Chondrocyte (in vitro differentiated cells): ENCODE results near the gene SFPQ. TPM values are rescaled to one million over a fixed set of nuclear protein-coding genes. Genes with fewer than 3 reads are reported as not detected.
A peak's percentile ranks its signal among the peaks of the same experiment; 100 is the strongest.

Experiments
- DNase-seq: peaks from one replicate; pipeline ENCODE4 v3.0.0; 2021; ENCODE audit warnings: mixed read lengths, low spot score
- H3K27ac Mint-ChIP-seq: one replicate; pipeline ENCODE4 v1.8.0; 2021; ENCODE audit warnings: mild to moderate bottlenecking, moderate library complexity, mixed read lengths; ENCODE audit not compliant: unreplicated experiment
- H3K27me3 Mint-ChIP-seq: 2 replicates; pipeline ENCODE4 v1.8.0; 2021; ENCODE audit warnings: low read depth, mixed read lengths
- H3K36me3 Mint-ChIP-seq: 2 replicates; pipeline ENCODE4 v1.8.0; 2021; ENCODE audit warnings: low read depth, mixed read lengths
- H3K4me1 Mint-ChIP-seq: 2 replicates; pipeline ENCODE4 v1.8.0; 2021; ENCODE audit warnings: low read depth, mild to moderate bottlenecking, mixed read lengths
- H3K4me3 Mint-ChIP-seq: one replicate; pipeline ENCODE4 v1.8.0; 2021; ENCODE audit warnings: mild to moderate bottlenecking, moderate library complexity, mixed read lengths; ENCODE audit not compliant: unreplicated experiment
- H3K9me3 Mint-ChIP-seq: 2 replicates; pipeline ENCODE4 v1.8.0; 2021; ENCODE audit warnings: low read depth, mixed read lengths
- CTCF ChIP-seq: fragments of 200-600 bp; sonication (generic); IDR thresholded peaks from 2 replicates; pipeline ENCODE4 v1.5.0; 2021; ENCODE audit warnings: antibody characterized with exemption, mild to moderate bottlenecking, moderate library complexity
- total RNA-seq: library from RNA; stranded (reverse); gene quantifications from 3 replicates; pipeline ENCODE4 v1.2.1, GENCODE V29; 2021

The SFPQ gene
- total RNA-seq, 1 donor from 2014 or later, result 149 TPM

- no peak overlapping the region for H3K4me3 Mint-ChIP-seq
- no peak for TF ChIP-seq CTCF
These were observed 17.6 kb upstream of the SFPQ start for GRCh38 chr1:35210321-35211119.

GRCh38 chr1:35203295-35203694 is 10.3 kb upstream of the SFPQ start:
- Mint-ChIP-seq H3K4me1 (peaks cover 9% of the 10 kb centered on the region), H3K9me3 (no peaks in the 10 kb centered on the region), H3K36me3 (no peaks in the 10 kb centered on the region)

More at GRCh38 chr1:35210321-35211119, 17.6 kb upstream of the SFPQ start:
- Mint-ChIP-seq H3K36me3 (no peaks in the 10 kb centered on the region), H3K9me3 (no peaks in the 10 kb centered on the region), H3K27me3 (no peaks in the 10 kb centered on the region), H3K27ac (no peak overlapping the region), H3K4me1 (no peaks in the 10 kb centered on the region)
- no peak for DNase-seq

GRCh38 chr1:35202048-35202719 is 9.2 kb upstream of the SFPQ start:
- H3K27ac Mint-ChIP-seq, result no peak overlapping the region
- no peaks in the 10 kb centered on the region for H3K9me3 Mint-ChIP-seq
- peaks cover 9% of the 10 kb centered on the region for H3K4me1 Mint-ChIP-seq
- TF ChIP-seq CTCF, result peak; percentile 94
- no peaks in the 10 kb centered on the region for H3K27me3 Mint-ChIP-seq
- peak overlapping the region; percentile 19 for H3K4me3 Mint-ChIP-seq
- H3K36me3 Mint-ChIP-seq, result no peaks in the 10 kb centered on the region
- DNase-seq, result no peak

More at GRCh38 chr1:35203295-35203694, 10.3 kb upstream of the SFPQ start:
- no peak for DNase-seq
- Mint-ChIP-seq H3K4me3 (no peak overlapping the region), H3K27me3 (no peaks in the 10 kb centered on the region), H3K27ac (no peak overlapping the region)
- TF ChIP-seq CTCF, result no peak

- Mint-ChIP-seq H3K27ac (no peak overlapping the region), H3K4me1 (peaks cover 9% of the 10 kb centered on the region), H3K36me3 (no peaks in the 10 kb centered on the region), H3K4me3 (no peak overlapping the region), H3K27me3 (no peaks in the 10 kb centered on the region), H3K9me3 (no peaks in the 10 kb centered on the region)
- DNase-seq, result no peak
- TF ChIP-seq CTCF, result no peak
These were observed 8.7 kb upstream of the SFPQ start for GRCh38 chr1:35201631-35202030.

GRCh38 chr1:35192056-35192852 is 691 bp downstream of the SFPQ start:
- no peak for DNase-seq
- Mint-ChIP-seq H3K4me1 (peaks cover 47% of the 10 kb centered on the region), H3K27ac (peak overlapping the region; percentile 95), H3K36me3 (peaks cover 44% of the 10 kb centered on the region), H3K27me3 (no peaks in the 10 kb centered on the region), H3K4me3 (peak overlapping the region; percentile 87), H3K9me3 (no peaks in the 10 kb centered on the region)
- TF ChIP-seq CTCF, result peak; percentile 64
